Activated CD4-positive, alpha-beta T cell treated with anti-CD3 and anti-CD28 coated beads, Interleukin-10, Interleukin-2, amounts not matched to agents 100 ng/mL and 50 ng/mL, durations not matched to agents 16 hours and 8 hours (primary cell): ENCODE measurements around the gene HUNK.
"Not testable (repeated sequence)": the region's sequence is repeated elsewhere in the genome, so short reads cannot be mapped to it uniquely, and the experiment has no call there.

Experiments
- DNase-seq: peaks from one replicate; pipeline ENCODE4 v3.0.0-alpha.2; 2020

Gene HUNK

GRCh38 chr21:32007456-32007855 is 134.6 kb downstream of the HUNK start:
- DNase-seq: no peak

DNA sequence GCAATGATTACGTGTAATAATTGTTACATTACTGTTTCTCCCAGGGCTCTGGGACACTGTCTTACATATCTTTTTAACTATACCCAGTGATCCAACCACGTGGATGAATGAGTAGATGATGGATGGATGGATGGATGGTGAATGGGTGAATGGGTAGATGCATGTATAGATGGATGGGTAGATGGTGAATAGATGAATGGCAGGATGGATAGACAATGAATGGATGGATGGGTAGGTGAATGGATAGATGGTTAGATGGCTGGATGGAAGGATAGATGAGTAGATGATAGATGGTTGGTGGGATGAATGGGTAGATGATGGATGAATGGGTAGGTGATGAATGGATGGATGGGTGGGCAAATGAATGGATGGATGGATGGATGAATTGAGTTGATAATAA is 135.9 kb downstream of the HUNK start:
- no peak for DNase-seq

GRCh38 chr21:32009263-32009662 is 136.4 kb downstream of the HUNK start:
- no peak for DNase-seq

- no peak for DNase-seq
Observed at GRCh38 chr21:32015461-32016139, 142.8 kb downstream of the HUNK start.

- DNase-seq: no peak
Observed at GRCh38 chr21:32018381-32018780, 145.6 kb downstream of the HUNK start.

- DNase-seq: no peak
Observed at GRCh38 chr21:32020564-32020963, 147.7 kb downstream of the HUNK start.

GRCh38 chr21:32021319-32021994 is 148.6 kb downstream of the HUNK start:
- DNase-seq: no peak

- no peak for DNase-seq
Observed at GRCh38 chr21:32022146-32022545, 149.3 kb downstream of the HUNK start.

GRCh38 chr21:32030146-32030652 is 157.4 kb downstream of the HUNK start:
- DNase-seq: no peak

DNA sequence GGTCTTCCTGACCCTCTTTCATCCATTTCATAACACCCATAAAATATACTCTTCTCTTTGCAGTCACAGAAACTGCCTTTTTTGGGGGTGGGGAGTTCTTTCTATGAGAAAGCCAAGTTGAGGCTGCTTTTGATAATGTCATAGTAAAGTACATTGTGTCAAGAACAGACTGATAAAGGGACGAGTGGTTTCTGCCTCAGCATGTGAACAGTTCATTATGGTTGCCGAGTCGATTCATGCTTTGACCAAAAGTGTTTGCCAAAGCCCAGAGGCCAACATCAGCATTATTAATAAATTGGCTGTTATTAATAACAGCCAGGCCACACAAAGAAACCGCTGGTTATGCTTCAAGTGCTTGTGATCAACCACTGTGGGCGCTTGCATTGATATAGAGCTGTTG is 162.0 kb downstream of the HUNK start:
- DNase-seq: no peak

- no peak for DNase-seq
Observed at GRCh38 chr21:32035617-32036016, 162.8 kb downstream of the HUNK start.

DNA sequence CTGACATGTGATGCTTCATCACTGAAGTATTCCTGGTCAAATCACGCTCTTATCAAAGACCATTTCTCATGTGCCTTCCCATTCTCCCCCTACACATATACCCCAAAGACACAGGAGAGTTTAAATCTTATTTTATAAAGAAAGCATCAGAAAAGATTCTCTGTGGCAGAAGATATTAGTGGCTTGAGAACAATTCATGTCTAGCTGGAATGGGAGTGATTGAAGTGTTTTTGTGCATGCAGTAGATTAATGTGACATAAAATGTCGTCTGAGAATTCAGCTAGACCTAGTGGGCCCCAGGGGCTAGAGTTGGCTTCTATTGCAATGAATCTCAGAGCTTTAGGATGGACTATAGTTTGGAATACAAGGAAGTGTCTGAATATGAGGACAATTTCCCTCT is 163.9 kb downstream of the HUNK start:
- no peak for DNase-seq

DNA sequence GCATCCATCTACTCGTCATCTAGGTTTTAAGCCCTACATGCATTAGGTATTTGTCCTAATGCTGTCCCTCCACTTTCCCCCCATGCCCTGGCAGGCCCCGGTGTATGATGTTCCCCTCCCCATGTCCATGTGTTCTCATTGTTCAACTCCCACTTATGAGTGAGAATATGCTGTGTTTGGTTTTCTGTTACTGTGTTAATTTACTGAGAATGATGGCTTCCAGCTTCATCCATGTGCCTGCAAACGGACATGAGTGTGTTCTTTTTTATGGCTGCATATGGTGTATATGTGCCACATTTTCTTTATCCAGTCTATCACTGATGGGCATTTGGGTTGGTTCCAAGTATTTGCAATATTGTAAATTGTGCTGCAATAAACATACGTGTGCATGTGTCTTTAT is 165.9 kb downstream of the HUNK start:
- DNase-seq: not testable (repeated sequence)

DNA sequence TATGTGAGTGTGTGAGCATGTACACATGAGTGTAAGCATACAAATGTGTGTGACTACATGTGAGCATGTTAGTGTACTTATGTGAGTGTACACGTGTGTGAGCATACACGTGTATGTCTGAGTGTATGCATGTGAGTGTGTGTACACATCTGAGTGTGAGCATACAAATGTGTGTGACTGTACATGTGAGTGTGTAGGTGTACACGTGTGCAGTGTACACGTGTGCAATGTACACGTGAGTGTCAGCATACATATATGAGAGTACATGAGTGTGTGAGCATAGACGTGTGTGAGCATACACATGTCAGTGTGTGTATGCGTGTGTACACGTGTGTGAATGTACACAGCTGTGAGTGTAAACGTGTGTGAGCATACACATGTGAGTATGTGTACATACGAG is 170.6 kb downstream of the HUNK start:
- DNase-seq: no peak

GRCh38 chr21:32044205-32045180 is 171.7 kb downstream of the HUNK start:
- DNase-seq: no peak

GRCh38 chr21:32046191-32046590 is 173.4 kb downstream of the HUNK start:
- DNase-seq: no peak

GRCh38 chr21:32048353-32048752 is 175.5 kb downstream of the HUNK start:
- no peak for DNase-seq
